Trophoblast cell (in vitro differentiated cells and primary cell): ENCODE measurements around the gene CABP4.
A peak's percentile ranks its signal among the peaks of the same experiment; 100 is the strongest.

ENCODE experiments used
- DNase-seq, 2 donors: peaks; one replicate each; pipeline ENCODE4 v3.0.0-alpha.2; 2016
- H2AFZ ChIP-seq: 2 replicates; pipeline ENCODE4 v1.6.1; 2013; ENCODE audit warnings: low read length, moderate library complexity, mild to moderate bottlenecking; ENCODE audit not compliant: insufficient read depth, poor library complexity
- H2AK5ac ChIP-seq: 2 replicates; pipeline ENCODE4 v1.6.1; 2013; ENCODE audit warnings: mild to moderate bottlenecking, low read length
- H2BK120ac ChIP-seq: 2 replicates; pipeline ENCODE4 v1.6.1; 2013; ENCODE audit warnings: low read length, mild to moderate bottlenecking, moderate library complexity; ENCODE audit not compliant: insufficient read depth, poor library complexity
- H2BK12ac ChIP-seq: 2 replicates; pipeline ENCODE4 v1.6.1; 2013; ENCODE audit warnings: mild to moderate bottlenecking, low read length, moderate library complexity
- H2BK5ac ChIP-seq: 2 replicates; pipeline ENCODE4 v1.6.1; 2013; ENCODE audit warnings: low read length, low read depth, moderate library complexity, mild to moderate bottlenecking; ENCODE audit not compliant: poor library complexity
- H3K14ac ChIP-seq: 2 replicates; pipeline ENCODE4 v1.6.1; 2013; ENCODE audit warnings: mild to moderate bottlenecking, low read length
- H3K18ac ChIP-seq: 2 replicates; pipeline ENCODE4 v1.6.1; 2013; ENCODE audit warnings: mild to moderate bottlenecking, low read length
- H3K23ac ChIP-seq: 2 replicates; pipeline ENCODE4 v1.6.1; 2013; ENCODE audit warnings: low read length
- H3K27ac ChIP-seq: 2 replicates; pipeline ENCODE4 v1.5.1; 2013; ENCODE audit warnings: low read depth, mild to moderate bottlenecking, inconsistent platforms, low read length, moderate library complexity
- H3K27me3 ChIP-seq: 2 replicates; pipeline ENCODE4 v1.6.1; 2013; ENCODE audit warnings: inconsistent platforms, mild to moderate bottlenecking, low read length, moderate library complexity; ENCODE audit not compliant: insufficient read depth
- H3K36me3 ChIP-seq, 2 experiments: 1 replicate in 1 of 2; 2 replicates in 1 of 2; pipeline ENCODE4 v1.6.1; 2013; ENCODE audit warnings: low read length in 2 of 2, mild to moderate bottlenecking in 2 of 2, moderate library complexity in 1 of 2; ENCODE audit not compliant: insufficient read depth in 2 of 2, control insufficient read depth in 1 of 2
- H3K4ac ChIP-seq: 2 replicates; pipeline ENCODE4 v1.6.1; 2013; ENCODE audit warnings: low read depth, mild to moderate bottlenecking, low read length, moderate library complexity
- H3K4me1 ChIP-seq, 2 experiments: 1 replicate in 1 of 2; 2 replicates in 1 of 2; pipeline ENCODE4 v1.6.1; 2013; ENCODE audit warnings: low read length in 2 of 2, mild to moderate bottlenecking in 2 of 2, moderate library complexity in 1 of 2; ENCODE audit not compliant: insufficient read depth in 2 of 2, control insufficient read depth in 1 of 2
- H3K4me2 ChIP-seq: 2 replicates; pipeline ENCODE4 v1.6.1; 2013; ENCODE audit warnings: inconsistent platforms, mild to moderate bottlenecking, low read length, moderate library complexity
- H3K4me3 ChIP-seq: 2 replicates; pipeline ENCODE4 v1.5.1; 2013; ENCODE audit warnings: mild to moderate bottlenecking, low read depth, low read length, inconsistent platforms
- H3K79me1 ChIP-seq: one replicate; pipeline ENCODE4 v1.6.1; 2013; ENCODE audit warnings: low read length
- H3K79me2 ChIP-seq: 2 replicates; pipeline ENCODE4 v1.6.1; 2013; ENCODE audit warnings: low read length, mild to moderate bottlenecking; ENCODE audit not compliant: control insufficient read depth, insufficient read depth, poor library complexity
- H3K9ac ChIP-seq: 2 replicates; pipeline ENCODE4 v1.6.1; 2013; ENCODE audit warnings: mild to moderate bottlenecking, low read length
- H3K9me3 ChIP-seq: 2 replicates; pipeline ENCODE4 v1.6.1; 2013; ENCODE audit warnings: low read depth, mild to moderate bottlenecking, control low read depth, inconsistent platforms, low read length; ENCODE audit not compliant: insufficient read depth
- H4K12ac ChIP-seq: 2 replicates; pipeline ENCODE4 v1.6.1; 2013; ENCODE audit warnings: low read depth, mild to moderate bottlenecking, low read length, moderate library complexity
- H4K8ac ChIP-seq: 2 replicates; pipeline ENCODE4 v1.6.1; 2013; ENCODE audit warnings: low read depth, mild to moderate bottlenecking, low read length, moderate library complexity
- H4K91ac ChIP-seq: one replicate; pipeline ENCODE4 v1.6.1; 2013; ENCODE audit warnings: low read depth, mild to moderate bottlenecking, low read length, moderate library complexity
- WGBS: extraction: QIAGEN DNeasy Blood & Tissue Kit; methylation state at CpG from one replicate; pipeline ENCODE4 v1.1.7; 2013; ENCODE audit warnings: missing lambda C conversion rate; ENCODE audit not compliant: insufficient read length, insufficient coverage; ENCODE audit errors: extremely low coverage; 5-methylcytosine and 5-hydroxymethylcytosine counted together

CABP4 gene

GRCh38 chr11:67437809-67438157, 17.4 kb upstream of the CABP4 start:
- H3K18ac ChIP-seq: peak overlapping the region; percentile 21
- H3K36me3 ChIP-seq: peaks cover 73 to 81% of the 10 kb centered on the region in 2 experiments
- no peak overlapping the region for H3K4me2 ChIP-seq
- DNase-seq: no peak
- no peak overlapping the region for H2AK5ac ChIP-seq
- peak overlapping the region; percentile 81 for H3K27ac ChIP-seq
- no peak overlapping the region for H2BK120ac ChIP-seq
- peak overlapping the region; percentile 1 for H2BK12ac ChIP-seq
- no peaks in the 10 kb centered on the region for H3K9me3 ChIP-seq
- H4K91ac ChIP-seq: peak overlapping the region; percentile 59
- peak overlapping the region; percentile 38 for H4K12ac ChIP-seq
- no peak overlapping the region for H3K4me3 ChIP-seq
- H3K4ac ChIP-seq: no peak overlapping the region
- no peaks in the 10 kb centered on the region for H3K27me3 ChIP-seq
- peaks cover 11% of the 10 kb centered on the region for H3K79me1 ChIP-seq
- H3K14ac ChIP-seq: peak overlapping the region; percentile 64
- peak overlapping the region; percentile 30 for H4K8ac ChIP-seq
- H3K79me2 ChIP-seq: peaks cover 4% of the 10 kb centered on the region
- H3K9ac ChIP-seq: no peak overlapping the region
- no peak overlapping the region for H2AFZ ChIP-seq
- H3K23ac ChIP-seq: no peak overlapping the region
- H2BK5ac ChIP-seq: no peak overlapping the region
- H3K4me1 ChIP-seq: peaks cover 17 to 32% of the 10 kb centered on the region in 2 experiments
- WGBS: no CpG with 5 or more reads among the region's 3 CpGs

GRCh38 chr11:67438158-67438902, 16.8 kb upstream of the CABP4 start:
- no peak overlapping the region for H2BK12ac ChIP-seq
- no peak overlapping the region for H3K9ac ChIP-seq
- no peak overlapping the region for H3K4me3 ChIP-seq
- no peak overlapping the region for H3K27ac ChIP-seq
- H2AFZ ChIP-seq: no peak overlapping the region
- no peak overlapping the region for H3K4ac ChIP-seq
- H3K79me1 ChIP-seq: peaks cover 14% of the 10 kb centered on the region
- peaks cover 68 to 75% of the 10 kb centered on the region in 2 experiments for H3K36me3 ChIP-seq
- no peak overlapping the region for H3K4me2 ChIP-seq
- no peak overlapping the region for H3K14ac ChIP-seq
- no peaks in the 10 kb centered on the region for H3K9me3 ChIP-seq
- H3K27me3 ChIP-seq: no peaks in the 10 kb centered on the region
- no peak overlapping the region for H4K8ac ChIP-seq
- H2BK120ac ChIP-seq: no peak overlapping the region
- no peak overlapping the region for H3K23ac ChIP-seq
- no peak overlapping the region for H4K12ac ChIP-seq
- peaks cover 7% of the 10 kb centered on the region for H3K79me2 ChIP-seq
- peak; percentile 83 to 84 for DNase-seq
- no peak overlapping the region for H2AK5ac ChIP-seq
- WGBS: no CpG with 5 or more reads among the region's 41 CpGs
- no peak overlapping the region for H3K18ac ChIP-seq
- H4K91ac ChIP-seq: no peak overlapping the region
- H3K4me1 ChIP-seq: peaks cover 17 to 32% of the 10 kb centered on the region in 2 experiments
- H2BK5ac ChIP-seq: no peak overlapping the region

- Histone ChIP-seq H3K79me2 (peaks cover 7% of the 10 kb centered on the region), H4K8ac (no peak overlapping the region), H3K36me3 (peaks cover 55 to 63% of the 10 kb centered on the region in 2 experiments), H2AFZ (no peak overlapping the region), H3K9me3 (no peaks in the 10 kb centered on the region), H3K14ac (no peak overlapping the region), H2BK120ac (no peak overlapping the region), H3K4me1 (peaks cover 17 to 32% of the 10 kb centered on the region in 2 experiments), H3K27ac (no peak overlapping the region), H2BK5ac (no peak overlapping the region), H4K91ac (no peak overlapping the region), H3K4me3 (no peak overlapping the region), H3K27me3 (no peaks in the 10 kb centered on the region), H3K4ac (no peak overlapping the region), H2BK12ac (no peak overlapping the region), H3K18ac (no peak overlapping the region), H3K9ac (no peak overlapping the region), H2AK5ac (no peak overlapping the region), H3K79me1 (peaks cover 16% of the 10 kb centered on the region), H3K23ac (no peak overlapping the region), H4K12ac (no peak overlapping the region), H3K4me2 (no peak overlapping the region)
- no CpG with 5 or more reads among the region's 31 CpGs for WGBS
- no peak for DNase-seq
Observed at GRCh38 chr11:67439321-67440228, 15.6 kb upstream of the CABP4 start.

- Histone ChIP-seq H2AK5ac (no peak overlapping the region), H3K23ac (no peak overlapping the region), H3K79me1 (peaks cover 16% of the 10 kb centered on the region), H4K8ac (no peak overlapping the region), H2BK5ac (no peak overlapping the region), H3K36me3 (peaks cover 46 to 54% of the 10 kb centered on the region in 2 experiments), H3K9ac (no peak overlapping the region), H3K27me3 (no peaks in the 10 kb centered on the region), H2AFZ (no peak overlapping the region), H2BK120ac (no peak overlapping the region), H2BK12ac (no peak overlapping the region), H4K12ac (no peak overlapping the region), H3K4me2 (no peak overlapping the region), H3K4me1 (peaks cover 17 to 29% of the 10 kb centered on the region in 2 experiments), H4K91ac (no peak overlapping the region), H3K4me3 (no peak overlapping the region), H3K18ac (no peak overlapping the region), H3K79me2 (peaks cover 7% of the 10 kb centered on the region), H3K14ac (no peak overlapping the region), H3K9me3 (no peaks in the 10 kb centered on the region), H3K4ac (no peak overlapping the region), H3K27ac (no peak overlapping the region)
- WGBS: no CpG with 5 or more reads among the region's 17 CpGs
- DNase-seq: no peak
Observed at GRCh38 chr11:67440229-67441097, 14.7 kb upstream of the CABP4 start.
